Astrocyte of the cerebellum (primary cell): Measurements from ENCODE around the gene MYADML2.

Experiments used
- DNase-seq: peaks from one replicate; pipeline ENCODE4 v3.0.0-alpha.2; 2011; ENCODE audit warnings: low read depth
- H3K4me3 ChIP-seq: 2 replicates; pipeline ENCODE4 v1.5.1; 2011; ENCODE audit warnings: mild to moderate bottlenecking, low read depth, low read length, moderate library complexity
- CTCF ChIP-seq: IDR thresholded peaks from 2 replicates; pipeline ENCODE4 v1.5.1; 2012; ENCODE audit warnings: low read length, low read depth, moderate library complexity, mild to moderate bottlenecking; ENCODE audit errors: missing control alignments
- in situ Hi-C: cut with HindIII; loops from 2 replicates; pipeline ENCODE4 v1.10.0; 2017; ENCODE audit warnings: low sequenced_read_pairs

Gene MYADML2

DNA sequence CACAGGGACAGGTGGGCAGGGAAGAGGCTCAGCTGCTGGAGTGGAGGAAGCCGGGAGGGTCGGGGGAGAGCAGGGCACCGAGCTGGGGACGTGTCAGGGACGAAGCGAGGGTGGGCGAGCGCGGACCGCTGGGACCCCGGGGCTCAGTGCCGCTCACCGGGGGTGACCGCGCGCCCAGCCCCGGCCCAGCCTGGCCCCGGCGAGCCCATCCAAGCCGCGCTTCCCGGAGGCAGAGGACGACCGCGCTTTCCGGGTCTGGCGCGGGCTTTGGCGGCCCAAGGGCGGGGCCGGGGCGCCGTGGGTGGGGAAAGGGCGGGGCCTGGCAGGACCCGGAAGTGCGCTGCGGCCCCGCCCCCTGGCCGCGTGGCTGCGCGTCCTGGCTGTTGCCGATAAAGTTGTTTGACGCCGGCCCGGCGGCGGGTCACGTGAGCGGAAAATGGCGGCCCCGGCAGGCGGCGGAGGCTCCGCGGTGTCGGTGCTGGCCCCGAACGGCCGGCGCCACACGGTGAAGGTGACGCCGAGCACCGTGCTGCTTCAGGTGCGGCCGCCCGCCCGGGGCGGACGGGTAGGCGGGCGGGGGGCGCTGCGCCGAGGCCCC, 30.3 kb upstream of the MYADML2 start, which contains the start of gene ASPSCR1:
Gene ASPSCR1 (plus strand): TSS at position 419 of the 598 bp plus-strand sequence. CDS start 18 bp downstream, at position 437.
- peak; percentile 69 for DNase-seq
- in situ Hi-C loops: loop anchor here (10.0 kb wide), 1 partner anchor 57 kb away; the partner anchor contains the start of genes DCXR and RAC3
- peak within 1 kb of the TSS; percentile 75 for H3K4me3 ChIP-seq
- TF ChIP-seq CTCF: no peak

DNA sequence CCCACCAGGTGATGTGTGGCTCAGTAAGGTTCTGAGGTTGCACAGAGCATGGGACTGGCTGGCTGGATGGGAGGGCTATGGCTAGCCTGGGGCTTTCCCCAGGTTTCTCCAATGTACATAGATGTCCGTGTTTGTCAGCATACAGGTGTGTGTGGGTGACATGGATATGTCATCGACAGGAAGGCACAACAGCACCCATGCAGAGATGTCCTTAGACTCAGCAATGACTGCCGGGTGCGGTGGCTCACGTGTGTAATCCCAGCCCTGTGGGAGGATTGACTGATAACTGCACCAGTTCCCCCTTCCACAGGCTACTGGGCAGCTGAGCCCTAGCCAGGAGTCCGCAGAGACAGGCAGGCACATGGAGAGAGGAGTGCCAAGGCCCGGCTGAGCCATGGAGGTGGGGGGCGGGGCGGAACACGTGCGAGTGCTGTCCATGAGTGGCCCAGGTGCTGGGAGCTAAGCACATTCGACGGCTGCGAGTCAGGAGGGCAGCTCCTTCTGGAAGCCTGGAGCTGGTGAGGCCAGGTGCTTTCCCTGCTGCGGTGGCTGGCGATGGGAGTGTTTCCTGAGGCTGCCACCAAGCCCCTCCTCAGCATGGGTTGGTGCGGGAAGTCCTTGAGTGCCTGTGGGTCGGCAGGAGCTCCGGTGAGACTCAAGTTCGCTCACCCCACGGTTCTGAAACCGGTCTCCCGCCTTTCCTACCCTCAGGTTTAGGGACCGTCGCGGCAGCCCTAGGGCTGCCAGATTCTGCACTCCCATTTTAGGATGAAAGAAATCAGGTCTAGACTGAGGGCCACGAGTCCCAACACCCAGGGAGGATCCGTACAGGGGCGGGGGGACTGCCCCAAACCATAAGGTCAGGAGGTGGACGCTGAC, 29.5 kb upstream of the MYADML2 start:
- no peak for DNase-seq
- no peak for TF ChIP-seq CTCF
- H3K4me3 ChIP-seq: peak overlapping the region; percentile 75
- in situ Hi-C loops: loop anchor here (10.0 kb wide), 1 partner anchor 58 kb away; the partner anchor contains the start of genes DCXR and RAC3

- in situ Hi-C loops: loop anchor here (10.0 kb wide), 1 partner anchor 61 kb away; the partner anchor contains the start of genes DCXR and RAC3
- no peak for TF ChIP-seq CTCF
- DNase-seq: no peak
- H3K4me3 ChIP-seq: no peak overlapping the region
Measured at GRCh38 chr17:81973432-81973831, 26.4 kb upstream of the MYADML2 start.

DNA sequence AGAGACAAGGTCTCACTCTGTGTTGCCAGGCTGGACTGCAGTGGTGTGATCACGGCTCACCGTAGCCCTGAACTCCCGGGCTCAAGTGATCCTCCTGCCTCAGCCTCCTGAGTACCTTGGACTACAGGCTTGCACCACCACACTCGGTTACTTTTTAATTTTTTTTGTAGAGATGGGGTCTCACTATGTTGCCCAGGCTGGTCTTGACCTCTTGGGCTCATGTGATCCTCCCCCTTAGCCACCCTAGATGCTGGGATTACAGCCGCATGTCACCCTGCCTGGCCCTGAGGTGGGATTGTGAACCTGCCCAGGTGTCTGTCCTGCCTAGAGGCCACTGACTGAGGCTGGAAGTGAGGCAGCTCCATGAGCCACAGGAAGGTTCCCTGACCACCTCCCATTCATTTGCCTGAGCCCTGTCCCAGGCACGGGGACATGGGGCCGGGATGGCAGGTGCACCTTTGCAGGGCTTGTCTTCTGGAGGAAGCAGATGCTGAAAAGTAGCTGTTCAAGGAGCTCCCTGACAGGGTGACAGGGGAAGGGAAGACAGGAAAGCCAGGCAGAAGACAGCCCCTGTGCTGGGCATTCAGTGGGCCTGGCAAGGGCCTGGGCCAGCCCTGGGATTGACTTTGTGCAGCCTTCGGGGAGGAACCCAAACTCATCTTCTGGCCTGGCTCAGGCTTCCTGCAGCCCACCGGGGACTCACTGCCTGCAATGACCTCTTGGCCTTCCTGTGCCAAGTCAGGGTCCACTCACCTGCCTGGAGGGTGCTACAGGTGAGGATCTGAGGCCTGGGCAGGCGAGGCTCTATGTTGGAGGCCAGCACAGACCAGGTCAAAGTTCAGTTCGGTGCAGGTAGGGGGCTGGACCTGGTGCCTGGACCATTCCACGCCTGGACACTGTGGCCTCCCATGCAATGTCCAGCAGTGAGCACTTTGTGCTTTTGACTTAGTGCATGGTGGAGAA, 22.1 kb upstream of the MYADML2 start:
- no peak overlapping the region for H3K4me3 ChIP-seq
- in situ Hi-C loops: no loop called here
- no peak for TF ChIP-seq CTCF

GRCh38 chr17:81968396-81968745, 21.3 kb upstream of the MYADML2 start:
- H3K4me3 ChIP-seq: no peak overlapping the region
- no peak for DNase-seq
- in situ Hi-C loops: no loop called here
- TF ChIP-seq CTCF: no peak

More for the DNA sequence above, 22.1 kb upstream of the MYADML2 start:
- DNase-seq: no peak
